IPS-18a (cell line): ENCODE data around the gene HDAC10.

Source experiments
- H3K27ac ChIP-seq: one replicate; pipeline ENCODE4 v1.5.1; 2013; ENCODE audit warnings: low read length
- H3K27me3 ChIP-seq: one replicate; pipeline ENCODE4 v1.6.1; 2013; ENCODE audit warnings: mild to moderate bottlenecking, low read length; ENCODE audit not compliant: control insufficient read depth, insufficient read depth
- H3K36me3 ChIP-seq: one replicate; pipeline ENCODE4 v1.6.1; 2013; ENCODE audit warnings: low read depth, low read length; ENCODE audit not compliant: control insufficient read depth
- H3K4me1 ChIP-seq: one replicate; pipeline ENCODE4 v1.6.1; 2013; ENCODE audit warnings: low read depth, low read length; ENCODE audit not compliant: control insufficient read depth
- H3K4me3 ChIP-seq: one replicate; pipeline ENCODE4 v1.5.1; 2013; ENCODE audit warnings: low read length
- H3K9ac ChIP-seq: one replicate; pipeline ENCODE4 v1.6.1; 2013; ENCODE audit warnings: mild to moderate bottlenecking, low read length, moderate library complexity
- H3K9me3 ChIP-seq: one replicate; pipeline ENCODE4 v1.6.1; 2013; ENCODE audit warnings: low read depth, low read length; ENCODE audit not compliant: control insufficient read depth

Gene HDAC10

DNA sequence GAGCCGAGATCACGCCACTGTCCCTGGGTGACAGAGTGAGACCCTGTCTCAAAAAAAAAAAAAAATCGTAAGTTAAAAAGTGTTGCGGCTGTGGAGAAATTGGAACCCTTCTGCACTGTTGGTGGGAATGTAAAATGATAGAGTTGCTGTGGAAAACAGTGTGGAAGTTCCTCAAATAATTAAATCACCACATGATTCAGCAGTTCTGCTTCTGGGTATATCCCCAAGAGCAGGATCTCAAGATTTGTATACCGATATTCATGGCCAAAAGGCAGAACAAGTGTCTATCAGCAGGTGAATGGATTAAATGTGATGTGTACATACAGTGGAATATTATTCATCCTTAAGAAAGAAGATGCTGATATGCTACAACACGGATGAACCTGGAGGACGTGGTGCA lies 46.5 kb downstream of the HDAC10 start:
- Histone ChIP-seq H3K27ac (no peak overlapping the region), H3K36me3 (peaks cover 19% of the 10 kb centered on the region), H3K4me3 (no peak overlapping the region), H3K27me3 (no peaks in the 10 kb centered on the region), H3K4me1 (peaks cover 9% of the 10 kb centered on the region), H3K9ac (no peak overlapping the region), H3K9me3 (no peaks in the 10 kb centered on the region)

DNA sequence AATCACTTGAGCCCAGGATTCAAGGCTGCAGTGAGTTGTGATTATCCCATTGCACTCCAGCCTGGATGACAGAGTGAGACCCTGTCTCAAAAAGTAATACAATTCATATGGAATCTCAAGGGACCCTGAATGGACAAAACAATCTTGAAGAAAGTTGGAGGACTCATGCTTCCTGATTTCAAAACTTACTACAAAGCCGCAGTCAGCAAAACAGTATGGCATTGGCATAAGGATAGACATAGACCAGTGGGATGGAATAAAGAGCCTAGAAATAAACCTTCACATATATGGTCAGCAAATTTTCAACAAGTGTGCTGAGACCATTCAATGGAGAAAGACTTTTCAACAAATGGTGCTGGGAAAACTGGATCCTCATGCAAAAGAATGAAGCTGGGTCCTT lies 47.8 kb downstream of the HDAC10 start:
- no peak overlapping the region for H3K9ac ChIP-seq
- no peak overlapping the region for H3K4me3 ChIP-seq
- no peaks in the 10 kb centered on the region for H3K27me3 ChIP-seq
- H3K9me3 ChIP-seq: no peaks in the 10 kb centered on the region
- no peak overlapping the region for H3K27ac ChIP-seq
- H3K4me1 ChIP-seq: peaks cover 9% of the 10 kb centered on the region
- H3K36me3 ChIP-seq: peaks cover 19% of the 10 kb centered on the region

DNA sequence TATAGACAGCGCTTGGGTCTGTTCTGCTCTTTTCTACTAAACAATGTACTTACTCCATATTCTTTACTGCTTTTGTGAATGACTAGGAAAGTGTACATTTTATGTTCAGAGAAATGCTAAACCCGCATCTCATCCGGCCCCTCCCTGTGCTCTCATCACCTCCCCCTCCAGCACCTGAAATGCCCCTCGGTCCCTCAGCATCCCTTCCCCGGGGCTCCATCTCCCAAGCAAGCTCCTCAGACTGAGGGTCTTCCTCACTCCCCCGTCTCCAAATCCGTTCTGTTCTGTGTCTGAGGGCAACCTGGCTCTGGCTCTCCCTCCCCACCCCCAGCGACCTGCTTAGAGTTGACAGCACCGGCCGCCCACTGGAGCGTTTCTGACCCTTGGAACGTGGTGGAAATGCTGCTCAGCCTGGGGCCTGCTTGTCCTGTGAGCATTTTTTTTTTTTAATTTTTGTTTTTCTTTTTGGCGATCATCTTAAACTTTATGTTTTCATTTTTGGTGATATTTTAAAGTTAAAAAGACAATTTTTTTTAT lies 48.9 kb downstream of the HDAC10 start:
- Histone ChIP-seq H3K9me3 (no peaks in the 10 kb centered on the region), H3K27ac (no peak overlapping the region), H3K9ac (no peak overlapping the region)

DNA sequence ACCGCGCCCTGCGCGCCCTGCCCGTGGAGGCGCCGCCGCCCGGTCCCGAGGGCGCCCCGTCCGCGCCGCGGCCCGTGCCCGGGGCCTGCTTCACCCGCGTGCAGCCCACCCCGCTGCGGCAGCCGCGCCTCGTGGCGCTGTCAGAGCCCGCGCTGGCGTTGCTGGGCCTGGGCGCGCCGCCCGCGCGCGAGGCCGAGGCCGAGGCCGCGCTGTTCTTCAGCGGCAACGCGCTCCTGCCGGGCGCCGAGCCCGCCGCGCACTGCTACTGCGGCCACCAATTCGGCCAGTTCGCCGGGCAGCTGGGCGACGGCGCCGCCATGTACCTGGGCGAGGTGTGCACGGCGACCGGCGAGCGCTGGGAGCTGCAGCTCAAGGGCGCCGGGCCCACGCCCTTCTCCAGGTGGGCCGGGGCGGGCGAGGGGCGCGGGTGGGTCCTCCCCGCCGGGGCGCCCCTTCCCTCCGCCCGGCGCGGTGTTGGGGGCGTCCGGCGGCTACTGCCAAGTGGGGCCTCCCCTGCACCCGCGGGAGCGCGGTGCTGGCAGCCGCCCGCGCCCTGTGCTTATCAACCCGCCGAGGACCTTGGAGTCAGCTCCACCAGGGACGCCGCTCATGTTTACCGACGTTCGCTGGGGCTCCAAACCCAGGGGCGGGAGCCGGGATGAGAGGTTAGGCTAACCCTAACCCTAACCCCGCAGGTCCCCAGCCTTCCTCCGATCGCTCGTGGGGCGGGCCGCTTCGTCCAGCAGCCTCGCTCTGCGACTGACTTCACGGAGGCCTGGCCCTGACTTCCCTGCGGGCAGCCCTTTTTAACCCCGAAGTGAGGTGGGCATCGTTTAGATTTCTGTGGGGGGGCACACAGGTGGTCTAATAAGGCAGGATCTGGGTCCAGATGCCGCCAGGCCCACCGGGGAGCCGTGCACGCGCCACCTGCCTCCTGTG lies 49.6 kb downstream of the HDAC10 start:
- peaks cover 12% of the 10 kb centered on the region for H3K36me3 ChIP-seq
- no peaks in the 10 kb centered on the region for H3K9me3 ChIP-seq
- no peak overlapping the region for H3K27ac ChIP-seq
- peak overlapping the region; percentile 69 for H3K4me3 ChIP-seq
- peaks cover 9% of the 10 kb centered on the region for H3K4me1 ChIP-seq
- H3K9ac ChIP-seq: peak overlapping the region; percentile 39
- H3K27me3 ChIP-seq: no peaks in the 10 kb centered on the region

More for the DNA sequence above, 48.9 kb downstream of the HDAC10 start:
- Histone ChIP-seq H3K4me3 (peak overlapping the region; percentile 69), H3K4me1 (peaks cover 9% of the 10 kb centered on the region), H3K27me3 (no peaks in the 10 kb centered on the region), H3K36me3 (peaks cover 13% of the 10 kb centered on the region)

DNA sequence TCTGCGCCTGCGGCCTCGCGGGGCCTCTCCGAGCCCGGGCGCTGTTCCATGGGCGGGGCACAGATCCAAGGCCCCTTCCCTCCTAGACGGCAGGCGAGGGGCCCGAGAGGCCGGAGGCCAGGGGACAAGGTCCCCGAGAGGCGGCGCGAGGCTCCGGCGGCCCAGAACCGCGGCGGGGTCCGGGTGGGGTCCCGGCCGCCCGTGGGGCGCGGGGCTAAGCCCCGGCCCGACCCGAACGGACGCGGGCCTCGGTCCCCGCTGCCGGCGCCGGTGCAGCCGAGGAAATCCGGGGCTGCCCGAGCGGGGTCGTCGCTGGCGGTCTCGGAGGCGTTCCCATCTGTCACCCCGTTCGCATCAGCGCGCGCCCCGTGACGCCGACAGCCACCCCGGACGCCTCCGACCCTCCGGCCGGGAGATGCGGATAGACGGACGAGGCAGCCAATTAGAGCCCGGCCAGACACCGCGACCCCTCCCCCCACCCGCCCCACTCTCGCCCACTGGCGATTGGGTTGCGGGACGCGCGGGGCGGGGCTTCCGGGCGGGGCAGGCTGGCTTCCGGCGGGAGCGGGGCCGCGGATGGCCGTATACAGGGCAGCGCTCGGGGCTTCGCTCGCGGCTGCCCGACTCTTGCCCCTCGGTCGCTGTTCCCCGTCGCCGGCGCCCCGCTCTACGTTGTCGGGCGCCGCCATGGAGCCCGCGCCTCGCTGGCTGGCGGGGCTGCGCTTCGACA lies 50.4 kb downstream of the HDAC10 start, which contains the start of gene SELENOO:
Gene SELENOO (plus strand): TSS at position 551 of the 730 bp plus-strand sequence. CDS start 26 bp downstream, at position 577.
- H3K9ac ChIP-seq: peak within 1 kb of the TSS; percentile 39
- peak within 1 kb of the TSS; percentile 69 for H3K4me3 ChIP-seq
- no peaks in the 10 kb centered on the region for H3K9me3 ChIP-seq
- peaks cover 5% of the 10 kb centered on the region for H3K4me1 ChIP-seq
- H3K36me3 ChIP-seq: peaks cover 9% of the 10 kb centered on the region
- no peaks in the 10 kb centered on the region for H3K27me3 ChIP-seq
- no peak within 1 kb of the TSS for H3K27ac ChIP-seq

DNA sequence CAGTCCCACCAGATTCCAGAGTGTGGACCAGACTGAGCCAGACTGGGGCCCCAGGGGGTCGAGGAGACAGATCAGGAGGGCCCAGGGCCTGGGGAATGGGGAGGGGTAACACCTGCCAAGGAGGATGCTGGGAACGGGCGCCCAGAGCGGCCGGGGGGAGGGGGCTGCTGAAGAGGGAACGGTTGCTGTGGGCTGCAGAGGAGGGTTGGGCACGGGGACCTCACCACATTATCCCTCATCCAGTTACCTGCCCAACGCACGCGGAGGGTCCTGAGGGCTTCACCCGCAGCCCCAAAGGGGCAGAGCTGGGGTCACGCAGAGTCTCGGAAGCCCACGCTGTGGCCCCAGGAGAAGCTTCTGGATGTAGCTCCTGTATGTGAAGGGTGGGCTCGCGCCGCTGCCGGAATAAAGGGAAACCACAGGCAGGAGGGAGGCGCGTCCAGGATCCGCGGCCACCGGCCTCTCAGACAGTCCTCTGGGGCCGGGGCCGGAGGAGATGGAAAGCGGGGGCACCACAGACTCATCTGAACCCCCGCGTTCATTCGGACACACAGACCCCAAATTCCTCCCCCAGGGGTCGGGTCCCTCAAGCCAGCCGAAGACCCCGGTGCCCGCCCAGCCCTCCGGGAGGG lies 51.1 kb downstream of the HDAC10 start:
- peaks cover 10% of the 10 kb centered on the region for H3K36me3 ChIP-seq
- no peak overlapping the region for H3K9ac ChIP-seq
- H3K4me3 ChIP-seq: peak overlapping the region; percentile 64
- peaks cover 5% of the 10 kb centered on the region for H3K4me1 ChIP-seq
- no peaks in the 10 kb centered on the region for H3K27me3 ChIP-seq
- no peaks in the 10 kb centered on the region for H3K9me3 ChIP-seq
- H3K27ac ChIP-seq: no peak overlapping the region

DNA sequence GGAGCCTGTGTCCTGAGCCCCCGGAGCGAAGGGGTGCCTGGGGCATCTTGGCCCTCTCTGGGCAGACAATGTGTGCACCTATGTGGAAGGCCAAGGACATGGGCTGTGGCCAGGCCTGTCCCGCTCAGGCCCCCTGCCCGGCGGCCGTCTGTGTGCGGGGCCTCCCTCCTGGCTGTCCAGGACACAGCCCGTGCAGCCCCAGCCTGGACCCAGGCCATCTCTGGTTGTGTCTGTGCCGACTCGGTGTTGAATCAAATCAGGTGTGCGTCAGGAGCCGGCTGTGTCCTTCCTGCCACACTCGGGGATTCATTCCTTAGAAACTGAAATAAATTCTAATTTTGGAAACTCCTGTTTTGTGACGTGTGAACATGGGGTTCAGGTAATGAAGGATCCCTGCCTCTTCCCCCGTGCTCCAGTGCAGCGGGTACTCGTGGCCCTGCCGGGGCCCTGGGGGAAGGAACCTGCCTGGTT lies 51.8 kb downstream of the HDAC10 start:
- Histone ChIP-seq H3K9ac (no peak overlapping the region), H3K4me1 (peaks cover 5% of the 10 kb centered on the region), H3K4me3 (peak overlapping the region; percentile 64), H3K36me3 (peaks cover 17% of the 10 kb centered on the region), H3K27me3 (no peaks in the 10 kb centered on the region), H3K9me3 (no peaks in the 10 kb centered on the region), H3K27ac (no peak overlapping the region)

DNA sequence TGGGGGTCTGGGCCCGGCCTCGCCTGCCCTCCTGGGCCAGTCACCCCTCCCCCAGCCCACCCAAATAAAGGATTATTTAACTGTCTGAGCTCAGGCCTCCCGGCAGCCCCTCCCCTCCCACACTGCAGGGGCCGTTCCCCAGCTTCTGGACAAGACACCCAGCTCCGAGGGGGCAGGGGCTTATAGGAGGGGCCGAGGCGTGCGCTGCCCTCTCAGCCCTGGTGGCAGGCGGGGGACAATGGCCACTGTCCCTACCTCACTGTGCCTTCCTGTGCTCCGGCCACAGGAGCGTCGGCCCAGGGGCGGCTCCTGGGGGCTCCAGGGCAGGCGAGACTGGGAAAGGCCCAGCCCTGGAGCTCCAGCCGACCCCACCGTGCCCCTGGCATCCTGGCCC lies 52.4 kb downstream of the HDAC10 start:
- Histone ChIP-seq H3K36me3 (peaks cover 16% of the 10 kb centered on the region), H3K27ac (no peak overlapping the region), H3K4me3 (no peak overlapping the region), H3K9me3 (no peaks in the 10 kb centered on the region), H3K27me3 (no peaks in the 10 kb centered on the region), H3K9ac (no peak overlapping the region), H3K4me1 (peaks cover 5% of the 10 kb centered on the region)

DNA sequence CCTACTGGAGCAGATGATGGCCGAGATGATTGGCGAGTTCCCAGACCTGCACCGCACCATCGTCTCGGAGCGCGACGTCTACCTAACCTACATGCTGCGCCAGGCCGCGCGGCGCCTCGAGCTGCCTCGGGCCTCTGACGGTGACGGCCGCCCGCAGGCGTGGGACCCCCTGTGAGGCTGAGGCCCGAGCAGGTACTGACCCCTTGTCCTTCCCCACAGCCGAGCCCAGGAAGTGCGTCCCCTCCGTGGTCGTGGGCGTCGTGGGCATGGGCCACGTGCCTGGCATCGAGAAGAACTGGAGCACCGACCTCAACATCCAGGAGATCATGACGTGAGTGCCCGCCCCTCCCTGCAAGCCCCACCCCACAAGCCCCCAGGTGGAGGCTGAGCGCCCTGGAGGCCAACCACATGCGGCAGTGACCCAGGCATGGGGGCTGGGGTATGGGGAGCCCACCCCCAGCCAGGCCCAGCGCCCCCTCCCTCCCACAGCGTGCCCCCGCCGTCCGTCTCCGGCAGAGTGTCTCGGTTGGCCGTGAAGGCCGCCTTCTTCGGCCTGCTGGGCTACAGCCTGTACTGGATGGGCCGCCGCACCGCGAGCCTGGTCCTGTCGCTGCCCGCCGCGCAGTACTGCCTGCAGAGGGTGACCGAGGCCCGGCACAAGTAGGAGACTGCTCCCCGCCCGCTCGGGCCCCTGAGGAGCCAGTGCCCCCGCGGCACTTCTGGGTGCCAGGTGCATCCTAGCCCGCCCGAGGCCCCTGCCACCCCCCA lies 53.0 kb downstream of the HDAC10 start:
- no peak overlapping the region for H3K9ac ChIP-seq
- H3K4me1 ChIP-seq: peaks cover 5% of the 10 kb centered on the region
- no peaks in the 10 kb centered on the region for H3K27me3 ChIP-seq
- H3K9me3 ChIP-seq: no peaks in the 10 kb centered on the region
- H3K4me3 ChIP-seq: no peak overlapping the region
- H3K27ac ChIP-seq: no peak overlapping the region
- H3K36me3 ChIP-seq: peaks cover 16% of the 10 kb centered on the region

DNA sequence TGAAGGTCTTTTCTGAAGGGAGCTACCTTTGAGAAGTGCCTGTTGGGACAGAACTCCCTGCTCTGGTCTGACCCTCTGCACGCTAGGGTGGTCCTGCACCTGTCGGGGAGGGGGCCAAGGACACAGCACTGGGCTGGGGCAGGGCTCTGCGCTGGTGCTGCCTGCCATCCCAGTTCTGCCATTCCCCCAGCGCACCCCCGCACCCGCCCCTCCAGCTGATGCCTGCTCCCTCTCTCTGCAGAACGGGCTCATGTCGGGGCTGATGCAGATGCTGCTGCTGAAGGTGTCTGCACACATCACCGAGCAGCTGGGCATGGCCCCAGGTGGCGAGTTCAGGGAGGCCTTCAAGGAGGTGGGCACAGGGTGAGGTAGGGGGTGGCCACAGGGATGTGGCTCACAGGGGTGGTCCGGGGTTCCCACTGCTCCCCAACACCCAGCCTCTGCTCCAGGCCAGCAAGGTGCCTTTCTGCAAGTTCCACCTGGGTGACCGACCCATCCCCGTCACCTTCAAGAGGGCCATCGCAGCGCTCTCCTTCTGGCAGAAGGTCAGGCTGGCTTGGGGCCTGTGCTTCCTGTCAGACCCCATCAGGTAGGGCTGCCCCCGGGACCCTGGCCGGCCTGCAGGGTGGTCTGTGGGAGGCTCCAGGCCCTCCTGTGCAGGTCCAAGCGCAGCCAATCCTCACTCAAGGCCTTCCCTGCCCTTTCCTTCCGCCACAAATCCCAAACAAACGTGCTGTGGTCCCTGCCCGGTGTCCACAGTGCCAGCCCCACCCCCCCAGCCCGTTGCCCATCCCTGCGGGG lies 53.9 kb downstream of the HDAC10 start:
- Histone ChIP-seq H3K4me3 (no peak overlapping the region), H3K9me3 (no peaks in the 10 kb centered on the region), H3K36me3 (peaks cover 16% of the 10 kb centered on the region), H3K4me1 (peaks cover 5% of the 10 kb centered on the region), H3K27me3 (no peaks in the 10 kb centered on the region), H3K27ac (no peak overlapping the region), H3K9ac (no peak overlapping the region)
